Kidney epithelial cell (primary cell): ENCODE data around the gene PTS. TPM values are rescaled to one million over a fixed set of nuclear protein-coding genes. Genes with fewer than 3 reads are reported as not detected.
A peak's percentile ranks its signal among the peaks of the same experiment; 100 is the strongest.
"Not testable (repeated sequence)": the region's sequence is repeated elsewhere in the genome, so short reads cannot be mapped to it uniquely, and the experiment has no call there.

Experiments
- DNase-seq: peaks from one replicate; pipeline ENCODE4 v3.0.0-alpha.2; 2010; ENCODE audit warnings: low read depth
- H3K27me3 ChIP-seq: 2 replicates; pipeline ENCODE4 v1.6.0; 2011; ENCODE audit warnings: low read length; ENCODE audit not compliant: control insufficient read depth, insufficient read depth
- H3K36me3 ChIP-seq: 2 replicates; pipeline ENCODE4 v1.5.1; 2011; ENCODE audit warnings: low read length; ENCODE audit not compliant: control insufficient read depth, insufficient read depth
- H3K4me3 ChIP-seq: 2 replicates; pipeline ENCODE4 v1.5.1; 2011; ENCODE audit warnings: low read depth, mild to moderate bottlenecking, control low read depth, low read length
- CTCF ChIP-seq: IDR thresholded peaks from 2 replicates; pipeline ENCODE4 v1.5.1; 2011; ENCODE audit warnings: mild to moderate bottlenecking, moderate library complexity, low read length, control low read depth, inconsistent platforms; ENCODE audit not compliant: insufficient read depth, poor library complexity, severe bottlenecking
- total RNA-seq: library from RNA; depleted of rRNA; stranded (reverse); fragments of >200 nt; gene quantifications from 2 replicates; pipeline ENCODE4 v1.2.3, GENCODE V29; 2015

The PTS gene
- total RNA-seq, 1 donor from 2014 or later, result 24.1 TPM

- no peak for TF ChIP-seq CTCF
- no peaks in the 10 kb centered on the region for H3K27me3 ChIP-seq
- H3K36me3 ChIP-seq, result no peaks in the 10 kb centered on the region
- H3K4me3 ChIP-seq, result no peak overlapping the region
- no peak for DNase-seq
Measured at GRCh38 chr11:112182867-112183266, 43.4 kb upstream of the PTS start.

- H3K4me3 ChIP-seq, result no peak overlapping the region
- H3K27me3 ChIP-seq, result no peaks in the 10 kb centered on the region
Measured at GRCh38 chr11:112185883-112186282, 40.3 kb upstream of the PTS start.

GRCh38 chr11:112186304-112186703, 39.9 kb upstream of the PTS start:
- H3K4me3 ChIP-seq, result no peak overlapping the region
- no peak for TF ChIP-seq CTCF
- DNase-seq, result no peak
- no peaks in the 10 kb centered on the region for H3K36me3 ChIP-seq
- H3K27me3 ChIP-seq, result no peaks in the 10 kb centered on the region

More at GRCh38 chr11:112185883-112186282, 40.3 kb upstream of the PTS start:
- H3K36me3 ChIP-seq, result no peaks in the 10 kb centered on the region
- no peak for DNase-seq
- TF ChIP-seq CTCF, result no peak

GRCh38 chr11:112195113-112195512, 31.1 kb upstream of the PTS start:
- DNase-seq, result peak; percentile 19
- not testable (repeated sequence) for H3K36me3 ChIP-seq, H3K4me3 ChIP-seq, H3K27me3 ChIP-seq

GRCh38 chr11:112195951-112196351, 30.3 kb upstream of the PTS start:
- no peaks in the 10 kb centered on the region for H3K27me3 ChIP-seq
- H3K4me3 ChIP-seq, result no peak overlapping the region
- peak; percentile 61 for DNase-seq
- H3K36me3 ChIP-seq, result no peaks in the 10 kb centered on the region
- no peak for TF ChIP-seq CTCF

- no peak for TF ChIP-seq CTCF
- no peak for DNase-seq
- Histone ChIP-seq H3K4me3 (no peak overlapping the region), H3K27me3 (no peaks in the 10 kb centered on the region), H3K36me3 (no peaks in the 10 kb centered on the region)
Measured at GRCh38 chr11:112196519-112197087, 29.6 kb upstream of the PTS start.

- H3K27me3 ChIP-seq, DNase-seq, H3K36me3 ChIP-seq, H3K4me3 ChIP-seq: not testable (repeated sequence)
Measured at GRCh38 chr11:112199101-112199500, 27.1 kb upstream of the PTS start.
